DLD1 (cell line): ENCODE results near the gene RERGL.
"Not testable (repeated sequence)": the region's sequence is repeated elsewhere in the genome, so short reads cannot be mapped to it uniquely, and the experiment has no call there.

Experiments used
- in situ Hi-C: cut with HindIII; loops from 2 replicates; pipeline ENCODE4 v1.10.0; 2017; ENCODE audit warnings: low sequenced_read_pairs

Gene RERGL, protein sequence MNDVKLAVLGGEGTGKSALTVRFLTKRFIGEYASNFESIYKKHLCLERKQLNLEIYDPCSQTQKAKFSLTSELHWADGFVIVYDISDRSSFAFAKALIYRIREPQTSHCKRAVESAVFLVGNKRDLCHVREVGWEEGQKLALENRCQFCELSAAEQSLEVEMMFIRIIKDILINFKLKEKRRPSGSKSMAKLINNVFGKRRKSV

DNA sequence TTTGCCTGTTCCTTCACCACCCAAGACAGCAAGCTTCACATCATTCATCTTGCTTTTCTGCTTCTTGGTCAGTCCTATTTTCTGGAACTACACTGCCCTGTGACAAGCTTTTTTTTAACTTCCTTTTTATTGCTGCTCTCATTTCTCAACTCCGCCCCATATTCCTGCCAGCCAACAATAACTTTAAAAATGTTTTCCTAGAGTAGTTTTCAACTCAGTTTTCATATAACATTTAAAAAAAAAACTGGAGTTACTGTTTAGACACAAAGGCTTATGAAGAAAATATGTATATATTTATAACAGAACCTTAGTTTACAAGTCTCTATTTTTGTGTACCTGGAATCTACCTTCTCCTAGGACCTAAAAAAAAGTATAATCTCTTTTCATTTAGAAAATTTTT lies at the start of gene RERGL:
Gene RERGL, minus strand, starts transcription at position 101 of the 400 bp plus-strand sequence. Its CDS starts 53 bp downstream, at position 48.
- in situ Hi-C loops: no loop called here

DNA sequence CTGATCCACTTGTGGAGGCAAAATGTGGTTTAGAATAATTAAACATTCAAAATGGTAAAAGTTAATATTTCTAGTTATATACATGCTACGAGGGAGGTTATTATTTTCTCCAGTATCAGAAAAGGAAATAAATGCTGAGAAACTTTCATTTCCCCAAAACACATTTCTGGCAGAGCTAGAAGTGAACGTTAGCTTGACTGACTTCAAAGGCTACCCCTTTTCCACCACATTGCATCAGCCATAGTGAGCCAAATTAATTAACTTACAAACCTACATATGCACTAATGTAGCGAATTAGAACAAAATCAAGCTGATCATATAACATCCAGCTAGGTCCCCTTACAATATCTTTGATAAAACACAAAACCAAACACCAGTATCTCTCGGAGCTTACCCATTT lies 49.3 kb upstream of the RERGL start:
- in situ Hi-C loops: no loop called here

DNA sequence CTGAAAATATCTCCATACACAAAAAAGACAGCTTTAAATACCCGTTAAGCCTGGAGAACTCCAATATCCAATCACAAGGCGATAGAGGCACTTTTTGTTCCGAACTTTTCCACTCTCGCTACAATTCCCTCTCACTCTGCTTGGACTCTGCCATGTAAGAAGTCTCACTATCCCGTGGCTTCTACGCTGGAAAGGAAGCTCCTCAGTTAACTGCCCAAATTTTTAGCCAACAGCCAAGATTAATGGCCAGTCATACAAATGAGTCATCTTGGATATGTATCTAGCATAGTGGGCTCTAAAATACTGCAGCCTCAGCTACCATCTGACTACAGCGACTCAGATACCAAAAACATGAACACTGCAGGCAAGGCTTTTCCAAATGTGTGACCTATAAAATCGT lies 45.5 kb upstream of the RERGL start:
- in situ Hi-C loops: no loop called here

DNA sequence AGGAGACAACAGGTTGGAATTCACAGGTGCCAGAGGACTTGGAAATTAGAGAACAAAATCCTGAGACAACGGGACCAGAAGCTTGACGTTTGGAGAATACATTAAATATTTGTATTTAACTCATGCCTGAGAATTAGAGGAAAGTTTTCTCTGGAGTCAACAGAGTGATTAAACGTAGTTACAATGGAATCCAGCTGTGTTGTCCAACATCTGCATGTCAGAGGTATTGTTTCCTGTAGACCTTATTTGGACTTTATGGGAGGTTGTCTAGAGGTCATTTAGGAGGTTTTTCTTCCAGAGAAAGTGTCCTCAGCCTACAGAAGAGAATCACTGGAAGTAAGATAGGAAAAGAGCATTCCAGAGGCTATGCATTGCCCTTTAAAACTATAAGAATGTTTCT lies 45.1 kb upstream of the RERGL start:
- in situ Hi-C loops: no loop called here

DNA sequence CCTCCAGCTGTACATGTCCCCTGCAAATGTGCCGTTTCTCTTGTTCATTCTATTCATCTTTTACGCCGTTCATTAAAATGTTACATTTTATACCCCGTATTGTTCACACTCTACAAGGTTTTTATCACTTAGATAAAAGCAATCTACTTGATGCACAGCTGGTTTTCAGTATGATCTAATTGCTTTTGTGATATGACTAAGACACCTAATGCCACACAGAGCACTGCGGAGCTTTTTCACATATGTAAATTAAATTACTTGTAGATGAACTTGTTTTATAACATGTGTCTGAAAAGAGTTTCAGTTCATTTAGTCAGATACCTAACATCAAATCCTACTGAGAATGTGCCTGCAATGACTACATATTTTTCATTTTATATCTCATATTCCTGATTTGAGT lies 40.9 kb upstream of the RERGL start:
- in situ Hi-C loops: no loop called here

DNA sequence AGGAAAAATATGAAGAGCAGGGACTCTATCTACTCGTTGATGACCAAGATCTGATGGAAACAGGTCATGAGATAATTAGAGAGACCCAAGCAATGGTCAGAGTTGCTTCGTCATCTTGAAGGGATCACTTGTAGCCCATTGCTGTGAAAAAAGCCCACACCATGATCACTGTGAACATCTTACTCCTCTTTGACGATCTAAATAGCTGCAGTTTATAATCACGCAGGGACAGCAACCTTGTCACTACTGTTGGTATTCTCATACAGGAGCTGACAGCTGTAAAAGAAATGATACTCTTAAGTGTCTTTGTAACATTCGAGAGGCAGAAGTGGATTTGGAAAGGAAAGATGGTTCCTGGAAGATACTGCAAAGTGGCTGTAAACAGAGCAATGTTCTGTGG lies 33.7 kb upstream of the RERGL start:
- in situ Hi-C loops: no loop called here

DNA sequence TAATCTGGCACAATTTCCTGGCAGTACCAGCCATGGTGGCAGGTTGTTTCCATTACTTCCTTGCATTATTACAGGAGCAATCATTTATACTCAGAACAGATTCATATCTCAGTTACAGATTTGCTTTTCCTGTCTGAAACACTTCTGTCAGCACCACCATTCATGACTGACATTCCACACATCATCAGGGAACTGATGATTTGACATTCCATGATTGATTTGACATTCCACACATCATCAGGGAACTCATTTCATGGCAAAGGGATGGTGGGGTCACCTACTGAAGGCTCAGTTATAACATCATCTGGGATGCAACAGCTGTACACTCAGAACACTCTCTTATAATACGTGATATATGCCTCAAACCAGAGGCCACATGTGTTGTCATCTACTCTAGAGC lies 30.9 kb upstream of the RERGL start:
- in situ Hi-C loops: no loop called here

DNA sequence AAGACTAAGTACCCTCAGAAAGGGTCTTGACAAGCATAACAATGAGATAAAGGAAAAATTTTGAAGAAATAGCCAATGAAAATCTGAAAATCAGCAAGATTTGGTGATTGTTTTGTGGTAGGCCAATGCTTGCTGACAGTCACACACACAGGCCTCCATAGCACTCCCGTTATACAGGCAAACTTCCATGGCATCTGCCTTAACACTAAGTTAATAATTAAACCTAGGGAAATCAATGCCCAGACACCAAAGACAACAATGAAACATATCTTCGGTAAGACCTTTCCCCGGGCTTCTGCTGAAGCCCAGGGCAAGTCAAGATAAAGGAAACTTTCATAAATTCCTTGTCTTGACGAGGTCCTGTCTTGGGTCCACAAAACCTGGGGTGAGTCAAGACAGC lies 18.6 kb upstream of the RERGL start:
- in situ Hi-C loops: no loop called here

DNA sequence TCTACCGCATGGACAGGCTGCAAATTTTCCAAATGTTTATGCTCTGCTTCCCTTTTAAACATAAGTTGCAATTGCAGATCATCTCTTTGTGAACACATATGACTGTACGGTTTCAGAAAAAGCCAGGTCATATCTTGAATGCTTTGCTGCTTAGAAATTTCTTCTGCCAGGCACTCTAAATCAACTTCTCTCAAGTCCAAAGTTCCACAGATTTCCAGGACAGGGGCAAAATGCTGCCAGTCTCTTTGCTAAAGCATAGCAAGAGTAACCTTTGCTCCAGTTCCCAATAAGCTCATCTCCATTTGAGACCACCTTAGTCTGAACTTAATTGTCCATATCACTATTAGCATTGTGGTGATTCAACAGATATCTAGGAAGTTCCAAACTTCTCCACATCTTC lies 13.6 kb upstream of the RERGL start:
- in situ Hi-C loops: no loop called here

DNA sequence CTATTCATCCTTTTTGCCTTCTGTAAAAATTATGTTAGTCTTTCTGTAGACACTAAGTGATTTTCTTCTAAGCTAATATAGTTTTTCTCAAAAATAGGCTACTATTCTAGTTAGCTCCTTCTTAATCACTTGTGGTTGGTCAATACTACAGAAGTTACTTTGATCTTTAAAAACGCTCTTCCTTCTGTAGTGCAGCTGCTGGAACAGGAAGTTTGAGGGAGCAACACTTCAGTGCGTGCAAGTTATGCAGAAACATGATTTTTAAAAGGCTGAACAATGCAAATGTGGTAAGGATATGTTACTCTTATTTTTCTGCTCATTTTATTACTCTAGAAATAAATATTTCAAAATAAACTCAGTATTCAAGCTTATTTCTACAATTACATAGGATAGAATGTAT lies 11.1 kb upstream of the RERGL start:
- in situ Hi-C loops: no loop called here

DNA sequence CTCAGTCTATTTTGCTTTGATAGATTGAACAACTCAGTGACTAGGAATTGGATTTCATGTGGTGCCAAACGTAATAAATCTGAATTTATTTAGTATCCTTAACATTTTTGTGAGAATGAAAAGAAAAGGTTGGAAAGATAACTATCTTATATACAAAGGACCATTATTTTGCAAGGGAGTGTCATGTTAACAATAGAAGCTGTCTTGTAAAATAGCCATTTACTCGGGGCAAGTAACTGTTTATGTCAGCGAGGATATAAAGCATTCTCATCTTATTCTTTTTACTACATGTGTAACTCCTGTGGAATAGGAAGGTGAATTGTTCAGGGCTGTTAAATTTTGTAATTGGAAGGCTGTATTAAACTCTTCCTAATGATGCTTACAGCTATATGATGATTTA lies 5.9 kb downstream of the RERGL start:
- in situ Hi-C loops: no loop called here

DNA sequence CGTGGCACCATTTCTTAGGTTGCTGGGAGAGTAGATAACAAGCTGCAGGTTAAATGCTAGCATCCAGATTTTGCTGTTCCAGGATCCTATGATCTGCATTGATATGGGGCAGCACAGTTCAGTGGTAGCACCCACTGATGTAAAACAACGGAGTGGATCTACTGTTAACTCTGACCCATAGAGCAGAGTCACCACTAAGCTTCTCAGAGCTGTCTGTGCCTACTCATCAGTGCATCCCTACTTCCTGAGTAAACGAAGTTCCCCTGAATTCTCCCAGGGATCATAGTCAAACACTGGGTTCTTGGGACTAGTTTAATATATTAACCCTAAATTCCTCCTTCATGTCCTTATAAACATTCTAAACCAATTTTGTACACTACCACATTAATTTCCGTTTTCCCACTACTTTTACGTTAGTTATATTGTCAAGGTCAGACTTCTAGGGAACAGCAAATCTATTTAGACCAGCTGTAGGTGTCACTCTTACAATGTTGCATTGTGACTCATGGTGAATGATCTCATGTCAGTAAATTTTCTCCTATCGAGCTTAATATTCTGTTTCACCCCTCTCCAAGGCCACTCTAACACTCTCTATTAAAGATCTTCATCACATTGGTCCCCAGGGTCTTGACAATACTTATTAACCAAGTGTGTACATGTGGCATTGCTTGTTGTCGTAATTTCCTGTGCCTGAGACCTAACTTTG lies 10.3 kb downstream of the RERGL start:
- in situ Hi-C loops: no loop called here

DNA sequence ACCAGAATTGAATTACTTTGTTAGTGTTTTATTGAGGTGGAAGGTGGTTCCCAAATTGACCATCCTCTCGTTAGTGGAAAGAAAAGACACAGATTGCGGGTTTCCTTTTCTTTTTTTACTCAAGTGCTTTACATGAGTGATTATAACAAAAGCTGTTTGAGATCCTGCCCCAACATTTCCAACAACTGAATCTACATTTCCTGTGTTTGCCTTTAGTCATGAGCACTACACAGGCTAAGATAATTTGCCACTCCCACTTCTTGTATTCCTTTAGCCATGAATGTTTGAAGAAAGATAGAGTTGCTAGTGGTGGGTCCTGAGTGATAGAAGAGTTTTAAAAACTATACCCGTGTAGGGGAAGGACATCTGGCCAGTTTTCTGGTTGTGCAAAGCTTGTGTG lies 16.0 kb downstream of the RERGL start:
- in situ Hi-C loops: no loop called here

DNA sequence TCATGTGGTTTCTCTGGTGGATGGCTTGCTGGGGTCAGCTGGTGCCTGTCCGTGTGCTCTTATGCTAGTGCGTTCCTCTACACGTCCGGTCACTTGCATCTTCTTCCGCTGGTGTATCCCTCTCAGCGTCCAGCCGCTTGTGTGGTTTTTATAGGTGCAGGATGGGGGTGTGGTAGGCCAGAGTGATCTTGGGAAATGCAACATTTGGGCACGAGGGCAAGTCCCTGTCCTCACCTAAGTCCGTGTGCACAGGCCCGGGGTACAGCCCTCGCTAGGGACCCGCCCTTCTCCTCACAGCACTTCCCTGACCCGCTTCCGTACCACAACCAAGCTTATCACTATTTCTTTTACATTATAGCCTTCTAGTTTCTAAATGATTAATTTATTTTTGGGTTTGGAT lies 17.3 kb downstream of the RERGL start:
- in situ Hi-C loops: no loop called here

DNA sequence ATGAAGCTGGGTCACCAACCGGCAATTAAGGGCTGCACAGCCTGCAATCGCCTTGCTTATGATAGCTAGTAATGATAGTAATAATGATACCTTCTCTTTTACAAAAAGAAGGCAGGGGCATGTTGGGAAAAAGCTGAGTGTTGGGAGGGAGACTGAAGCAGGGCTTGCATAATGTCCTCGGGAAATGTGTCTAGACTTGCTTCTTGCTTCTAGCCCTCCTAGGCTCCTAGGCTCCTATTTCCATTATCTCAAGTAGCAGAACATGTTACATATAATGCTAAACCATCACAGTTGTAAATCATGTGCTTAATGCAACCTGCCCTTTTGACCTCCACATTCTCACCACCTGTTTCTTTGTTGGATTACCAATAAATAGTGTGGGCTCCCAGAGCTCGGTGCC lies 18.7 kb downstream of the RERGL start:
- in situ Hi-C loops: no loop called here

DNA sequence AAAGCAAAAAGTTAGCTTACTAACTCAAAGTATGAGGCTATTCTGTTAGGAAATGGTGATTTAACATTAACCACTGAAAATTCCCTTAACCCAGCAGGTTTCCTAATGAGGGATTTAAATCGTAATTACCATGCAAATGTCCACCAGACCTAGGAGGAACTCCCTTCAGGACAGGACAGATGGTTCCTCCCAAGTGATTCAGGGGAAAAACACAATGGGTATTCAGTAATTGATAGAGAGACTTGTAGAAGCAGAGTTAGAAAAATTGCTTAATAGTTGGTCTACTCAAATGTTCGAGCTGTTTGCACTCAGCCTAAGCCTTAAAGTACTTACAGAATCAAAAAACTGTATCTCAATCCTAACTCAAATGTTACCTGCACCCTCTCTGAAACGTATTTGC lies 21.6 kb downstream of the RERGL start:
- in situ Hi-C loops: no loop called here

DNA sequence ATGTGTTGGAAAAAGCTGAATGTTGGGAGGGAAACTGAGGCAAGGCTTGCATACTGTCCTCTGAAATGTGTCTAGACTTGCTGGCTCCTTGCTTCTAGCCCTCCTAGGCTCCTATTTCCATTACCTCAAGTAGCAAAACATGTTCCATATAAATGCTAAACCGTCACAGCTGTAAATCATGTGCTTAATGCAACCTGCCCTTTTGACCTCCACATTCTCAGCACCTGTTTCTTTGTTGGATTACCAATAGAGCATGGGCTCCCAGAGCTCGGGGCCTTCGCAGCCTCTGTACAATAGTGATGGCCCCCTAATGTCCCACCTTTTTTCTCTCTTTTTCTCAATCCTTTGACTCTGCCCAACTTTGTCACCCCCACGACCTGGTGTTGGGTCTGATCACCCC lies 23.3 kb downstream of the RERGL start:
- in situ Hi-C loops: no loop called here

DNA sequence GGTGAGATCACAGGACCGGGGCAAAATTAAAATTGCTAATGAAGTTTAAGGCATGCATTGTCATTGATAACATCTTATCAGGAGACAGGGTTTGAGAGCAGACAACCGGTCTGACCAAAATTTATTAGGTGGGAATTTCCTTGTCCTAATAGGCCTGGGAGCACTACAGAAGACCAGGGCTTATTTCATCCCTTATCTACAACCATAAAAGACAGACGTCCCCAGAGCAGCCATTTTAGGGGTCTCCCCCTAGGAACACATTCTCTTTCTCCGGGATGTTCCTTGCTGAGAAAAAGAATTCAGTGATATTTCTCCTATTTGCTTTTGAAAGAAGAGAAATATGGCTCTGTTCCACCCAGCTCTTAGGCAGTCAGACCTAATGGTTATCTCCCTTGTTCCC lies 27.1 kb downstream of the RERGL start:
- in situ Hi-C loops: not testable (repeated sequence)

DNA sequence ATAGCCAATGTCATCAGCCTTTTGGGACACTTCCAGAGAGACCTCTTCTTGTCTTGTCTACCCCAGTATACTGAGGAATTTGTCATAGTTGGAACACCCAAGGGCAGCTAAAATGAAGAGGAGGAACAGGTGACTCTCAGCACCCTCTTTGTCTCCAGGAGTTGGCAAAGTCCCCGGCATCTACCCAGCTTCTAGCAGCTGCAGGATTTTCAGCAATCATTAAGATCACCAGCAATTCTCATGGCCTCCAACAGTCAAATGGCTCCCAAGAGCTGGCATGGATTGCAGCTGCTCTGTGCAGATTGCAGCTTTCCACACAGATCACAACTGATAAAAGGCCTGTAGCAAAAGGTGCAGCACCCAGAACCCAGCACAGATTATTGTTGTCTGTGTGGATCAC lies 32.9 kb downstream of the RERGL start:
- in situ Hi-C loops: no loop called here

DNA sequence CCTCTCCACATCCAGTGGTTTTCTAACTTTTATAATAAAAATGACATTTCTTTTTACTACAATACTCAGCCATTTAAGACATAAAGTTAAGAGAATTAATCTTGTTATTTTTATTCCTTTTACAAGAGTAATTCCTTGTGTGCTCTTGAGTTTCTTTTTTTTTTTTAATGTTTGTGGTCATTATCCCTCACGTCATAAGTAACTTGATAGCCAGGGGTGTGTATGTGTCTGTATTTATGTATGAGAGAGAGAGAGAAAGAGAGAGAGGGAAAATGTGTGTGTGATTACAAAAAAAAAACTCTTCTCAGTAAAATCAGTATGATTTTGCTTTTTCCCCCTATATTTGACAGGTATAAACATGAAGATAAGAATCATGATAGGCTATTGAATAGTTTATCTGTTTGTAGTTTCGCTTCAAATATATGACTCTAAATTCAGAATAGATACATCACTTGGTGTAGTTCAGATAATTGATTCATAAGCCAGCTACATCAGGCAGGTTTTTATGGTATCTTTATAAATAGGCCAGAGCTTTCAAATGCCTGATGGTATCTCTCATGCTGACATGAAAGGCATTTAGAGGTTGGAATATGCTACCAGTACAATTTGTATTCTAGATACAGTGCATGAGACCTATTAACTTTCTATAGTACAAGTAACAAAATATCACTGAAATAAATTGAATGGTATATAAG lies 34.9 kb downstream of the RERGL start:
- in situ Hi-C loops: no loop called here

DNA sequence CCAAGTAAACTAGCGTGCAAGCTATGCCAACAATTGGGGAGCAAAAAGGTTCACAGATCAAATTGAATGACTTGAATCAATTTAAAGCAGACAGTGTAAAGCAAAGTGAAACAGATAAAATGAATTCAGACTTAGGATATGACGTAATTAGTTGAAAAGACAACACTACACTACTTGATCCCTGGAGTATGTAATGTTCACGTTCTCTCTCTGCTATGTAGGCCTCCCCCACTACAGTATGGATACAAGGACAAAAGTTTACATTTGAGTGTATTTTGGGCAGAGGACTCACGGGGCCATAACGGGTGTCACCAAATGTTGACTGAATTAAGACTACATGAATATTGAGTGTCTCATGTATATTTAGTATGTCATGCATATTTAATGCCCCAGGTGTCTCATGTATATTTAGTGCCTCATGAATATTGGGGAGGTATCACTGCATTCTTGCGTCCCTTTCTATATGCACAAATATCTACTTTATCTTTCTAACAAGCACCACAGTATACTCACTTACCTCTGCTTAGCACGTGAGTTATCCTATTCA lies 44.5 kb downstream of the RERGL start:
- in situ Hi-C loops: no loop called here
